Hematopoietic multipotent progenitor cell treated with erythropoietin and hydrocortisone succinate and interleukin-3 and kit ligand, for 6 days (in vitro differentiated cells): Measurements from ENCODE around the gene ADAP1.
"Not testable (repeated sequence)": the region's sequence is repeated elsewhere in the genome, so short reads cannot be mapped to it uniquely, and the experiment has no call there.

ENCODE experiments used
- DNase-seq: peaks from one replicate; pipeline ENCODE4 v3.0.0-alpha.2; 2015

Gene ADAP1

DNA sequence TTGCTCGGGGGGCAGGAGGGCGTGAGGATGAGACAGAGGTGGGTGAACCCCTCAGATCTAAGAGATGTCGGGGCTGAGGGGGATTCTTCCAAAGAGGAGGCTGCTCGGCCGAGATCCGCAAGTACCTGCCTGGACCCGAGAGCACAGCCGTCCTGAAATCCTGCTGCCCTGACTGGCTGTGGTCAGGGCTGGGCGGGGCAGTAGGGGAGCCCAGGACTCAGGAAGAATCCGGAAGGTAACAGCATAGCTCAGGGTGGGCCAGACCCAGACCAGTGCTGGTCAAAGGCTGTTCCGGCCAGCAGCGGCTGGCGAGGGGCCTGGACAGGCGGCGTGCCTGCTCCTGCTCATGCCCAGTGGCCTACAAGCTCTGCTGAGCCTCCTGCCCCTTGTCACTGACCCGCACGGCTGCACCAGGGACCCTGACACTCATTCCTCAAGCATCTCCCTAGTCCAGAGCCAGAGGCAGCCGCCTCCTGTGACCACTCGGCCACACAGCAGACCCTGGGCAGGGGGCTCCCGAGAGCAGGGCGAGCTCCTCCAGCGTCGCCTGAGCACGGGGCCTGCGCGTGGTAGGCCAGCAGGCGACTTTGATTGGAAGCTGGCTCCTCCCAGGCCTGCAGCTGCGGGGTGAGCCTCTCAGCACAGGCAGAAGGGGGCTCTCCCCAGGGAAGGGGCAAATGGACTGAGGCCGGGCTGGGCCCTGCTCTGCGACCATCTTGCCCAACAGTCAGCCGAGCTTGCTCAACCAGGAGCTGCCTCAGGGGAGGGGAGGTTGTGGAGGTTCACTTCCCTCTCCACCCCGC lies 3.1 kb upstream of the ADAP1 start:
- DNase-seq, result peak; percentile 45

DNA sequence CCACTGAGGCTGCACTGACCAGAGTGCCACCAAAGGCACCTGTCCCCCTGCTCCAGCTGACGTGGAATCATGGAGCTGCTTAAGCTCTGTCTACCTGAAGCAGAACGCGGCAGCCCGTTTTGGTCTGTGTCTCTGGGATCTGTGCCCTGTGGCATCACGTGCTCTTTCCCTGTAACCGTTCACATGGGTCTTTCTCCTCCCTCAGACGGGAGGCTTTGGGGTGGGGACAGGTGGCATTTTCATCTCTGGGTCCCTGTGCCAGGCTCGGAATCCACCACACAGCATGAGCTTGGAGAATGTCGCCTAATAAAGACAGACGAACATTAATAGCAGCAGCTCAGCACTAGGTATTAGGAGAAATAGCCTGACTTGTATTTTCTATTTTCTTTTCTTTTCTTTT lies 1.6 kb upstream of the ADAP1 start:
- no peak for DNase-seq

DNA sequence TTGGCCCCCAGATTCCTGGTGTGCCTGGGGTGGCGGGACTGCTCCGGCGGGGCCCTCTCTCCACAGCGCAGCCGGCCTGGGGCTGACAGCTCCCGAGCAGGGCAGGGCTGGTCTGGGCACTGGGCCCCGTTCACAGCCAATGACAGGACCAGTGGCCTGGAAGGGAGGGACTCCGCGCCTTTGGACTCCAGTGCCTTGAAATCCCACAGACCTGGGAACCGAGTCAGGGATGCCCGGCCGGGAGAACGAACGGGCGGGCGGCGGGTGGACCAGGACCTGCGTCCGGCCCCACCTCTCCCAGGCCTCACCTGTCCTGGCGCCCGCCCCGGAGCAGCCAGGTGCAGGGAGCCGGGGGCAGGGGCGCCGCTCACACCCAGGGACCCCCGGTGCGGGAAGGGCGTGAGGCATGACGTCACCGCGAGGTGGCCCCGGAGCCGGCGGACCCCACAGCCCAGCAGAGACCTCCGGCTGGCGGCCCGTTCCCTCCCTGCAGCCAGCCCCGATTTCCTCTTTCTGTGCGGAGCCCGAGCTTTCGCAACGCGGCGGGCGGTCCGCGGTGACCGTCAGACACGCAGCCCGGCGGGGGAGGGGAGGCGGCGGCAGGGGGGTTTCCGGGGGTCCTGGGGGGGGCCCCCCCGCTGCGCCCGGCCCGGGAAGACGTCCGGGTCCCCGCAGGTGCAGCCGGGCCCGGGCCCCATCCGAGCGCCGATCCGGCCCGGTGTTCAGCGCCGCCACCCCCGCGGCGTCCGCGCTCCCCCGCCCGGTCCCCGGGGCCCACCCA lies 743 bp downstream of the ADAP1 start:
- peak; percentile 62 for DNase-seq

DNA sequence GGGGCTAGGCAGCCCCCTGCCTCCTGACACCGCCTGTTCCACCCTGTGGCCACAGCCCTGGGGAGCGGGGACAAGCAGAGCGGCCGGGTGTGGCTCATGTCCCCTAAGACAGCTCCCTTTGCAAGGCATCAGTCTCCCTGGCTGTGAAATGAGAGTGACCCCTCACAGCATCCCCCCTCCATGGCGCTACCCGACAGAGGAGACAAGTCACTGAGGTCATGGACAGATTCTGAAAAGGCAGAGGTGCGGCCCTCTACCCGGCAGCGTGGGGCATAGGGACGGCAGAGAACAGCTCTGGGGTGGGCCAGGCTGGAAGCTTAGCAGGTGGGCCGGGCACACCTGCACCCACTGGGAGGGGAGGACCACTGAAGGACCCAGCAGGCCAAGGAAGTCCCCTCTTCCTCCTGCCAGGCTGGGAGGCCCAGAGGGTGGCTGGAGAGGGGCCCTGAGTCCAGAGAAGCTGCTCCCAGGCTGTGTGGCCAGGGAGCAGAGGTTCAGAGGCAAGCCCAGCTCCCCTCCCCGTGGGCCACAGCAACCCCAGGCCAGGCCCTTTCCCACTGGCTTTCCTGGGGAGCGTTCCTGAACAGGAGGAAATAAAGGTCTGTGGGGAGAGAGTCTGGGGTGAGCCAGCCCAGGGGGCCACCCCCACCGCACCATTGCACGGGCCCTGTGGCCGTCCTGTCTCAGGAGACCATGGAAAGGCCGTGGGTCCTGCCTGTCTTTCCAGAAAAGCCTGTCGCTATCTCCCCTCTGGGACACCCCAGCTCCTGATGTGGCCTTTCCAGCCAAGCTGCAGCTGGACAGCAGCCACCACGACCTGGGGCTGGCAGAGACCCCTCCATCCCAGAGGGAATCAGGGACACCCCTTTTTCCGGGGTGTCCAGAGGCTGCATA lies 1.7 kb downstream of the ADAP1 start:
- DNase-seq, result no peak

DNA sequence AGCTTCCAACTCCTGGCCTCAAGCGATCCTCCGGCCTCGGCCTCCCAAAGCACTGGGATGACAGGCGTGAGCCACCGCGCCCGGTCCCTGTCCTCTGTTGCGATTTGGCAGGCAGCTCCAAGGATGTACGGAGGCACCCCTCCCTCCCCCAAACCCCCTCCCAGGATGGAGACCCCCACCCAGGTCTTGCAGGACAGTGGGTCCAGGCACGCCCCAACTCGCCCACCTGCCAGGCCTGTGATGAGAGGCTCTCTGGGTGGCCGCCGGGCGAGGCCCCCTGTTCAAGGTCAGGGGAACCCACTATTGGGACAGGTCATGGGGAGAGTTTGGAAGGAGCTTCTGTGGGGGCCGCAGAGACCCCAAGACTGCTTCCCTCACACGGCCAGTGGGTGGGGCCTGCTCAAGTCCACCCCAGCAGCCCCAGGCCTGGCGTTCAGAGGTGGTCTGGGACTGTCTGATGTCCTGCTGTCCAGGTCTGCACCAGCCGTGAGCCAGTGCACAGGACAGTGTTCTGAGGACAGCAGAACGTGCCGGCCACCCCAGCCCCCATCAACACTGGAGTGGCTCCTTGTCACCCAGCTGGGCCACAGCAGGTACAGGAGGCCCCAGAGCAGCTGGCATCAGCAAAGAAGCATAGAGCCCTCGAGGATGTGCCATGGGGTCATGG lies 2.5 kb downstream of the ADAP1 start:
- no peak for DNase-seq

DNA sequence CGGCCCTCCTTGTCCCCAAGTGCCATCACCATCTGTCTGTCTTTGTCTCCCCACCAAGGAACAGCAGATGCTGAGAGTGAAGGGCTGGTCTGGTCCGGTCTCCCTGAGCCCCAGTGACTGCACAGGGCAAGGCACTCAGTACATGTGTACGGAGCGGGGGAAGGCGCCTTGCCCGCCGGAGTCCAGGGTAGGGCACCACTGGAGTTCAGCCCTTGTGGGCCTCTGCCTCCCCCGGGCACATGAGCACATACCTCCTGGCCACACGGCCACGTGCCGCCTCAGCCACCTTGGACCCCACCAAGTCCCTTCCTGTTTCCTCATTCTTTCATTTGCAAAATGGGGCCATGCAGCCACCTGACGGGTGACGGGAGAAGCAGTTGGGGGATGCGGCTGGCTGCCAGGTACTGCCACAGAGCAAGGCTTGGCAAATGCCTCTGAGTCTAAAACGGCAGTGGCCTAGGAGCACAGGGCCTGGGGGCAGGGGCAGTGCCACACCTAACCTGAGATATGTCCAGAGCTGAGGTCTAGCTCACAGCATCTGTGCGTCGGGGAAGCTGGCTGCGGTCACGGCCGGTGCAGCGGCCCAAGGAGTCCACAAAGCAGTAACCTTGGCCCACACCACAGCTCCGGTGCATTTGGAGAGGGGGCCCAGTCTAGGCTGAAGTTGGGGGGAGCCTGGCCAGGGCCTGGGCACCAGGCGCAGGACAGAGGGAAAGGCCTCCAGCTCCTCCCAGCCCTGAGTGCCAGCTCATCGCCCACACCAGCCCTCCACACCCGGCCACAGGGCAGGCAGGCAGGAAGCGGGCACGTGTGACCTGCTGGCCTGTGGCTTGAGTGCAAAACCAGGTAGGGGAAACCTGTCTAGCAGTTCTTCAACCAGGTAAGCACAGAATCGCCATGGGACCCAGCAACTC lies 5.2 kb downstream of the ADAP1 start:
- DNase-seq, result no peak

DNA sequence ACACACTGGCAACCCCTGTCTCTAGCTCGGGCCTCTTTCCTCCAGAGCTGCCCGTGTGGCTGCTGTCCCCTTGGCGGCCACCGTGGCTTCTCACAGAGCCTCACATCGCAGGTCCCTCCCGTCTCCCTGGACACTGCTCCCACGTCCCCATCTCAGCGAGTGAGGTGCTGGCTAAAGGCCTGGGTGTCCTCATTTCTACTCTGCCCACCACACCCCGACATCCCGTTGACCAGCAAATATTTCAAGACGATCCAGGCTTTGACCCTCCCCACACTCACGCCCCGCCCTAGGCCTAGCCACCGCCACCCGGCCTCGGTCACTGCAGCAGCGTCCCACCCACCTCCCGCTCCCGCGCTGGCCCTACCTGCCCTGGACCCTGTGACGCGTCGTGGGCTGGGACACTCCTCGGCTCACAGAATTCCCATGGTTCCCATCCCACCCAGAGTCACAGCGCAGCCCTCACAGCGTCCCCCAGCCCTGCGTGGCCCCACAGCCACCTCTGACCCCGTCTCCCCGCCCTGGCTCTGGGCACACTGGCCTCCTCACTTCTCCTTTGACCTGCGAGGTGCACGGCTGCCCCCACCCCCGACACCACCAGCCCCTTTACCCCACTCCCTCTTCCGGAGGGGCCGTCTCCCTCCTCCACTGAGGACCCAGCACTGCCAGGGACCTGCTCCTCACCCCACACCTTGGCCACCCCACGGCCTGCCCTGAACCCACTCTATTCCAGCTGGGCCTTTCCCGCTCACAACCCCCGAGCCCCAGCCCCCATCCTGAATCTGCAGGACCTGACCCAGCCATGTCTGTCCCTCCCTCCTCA lies 6.9 kb downstream of the ADAP1 start:
- no peak for DNase-seq

DNA sequence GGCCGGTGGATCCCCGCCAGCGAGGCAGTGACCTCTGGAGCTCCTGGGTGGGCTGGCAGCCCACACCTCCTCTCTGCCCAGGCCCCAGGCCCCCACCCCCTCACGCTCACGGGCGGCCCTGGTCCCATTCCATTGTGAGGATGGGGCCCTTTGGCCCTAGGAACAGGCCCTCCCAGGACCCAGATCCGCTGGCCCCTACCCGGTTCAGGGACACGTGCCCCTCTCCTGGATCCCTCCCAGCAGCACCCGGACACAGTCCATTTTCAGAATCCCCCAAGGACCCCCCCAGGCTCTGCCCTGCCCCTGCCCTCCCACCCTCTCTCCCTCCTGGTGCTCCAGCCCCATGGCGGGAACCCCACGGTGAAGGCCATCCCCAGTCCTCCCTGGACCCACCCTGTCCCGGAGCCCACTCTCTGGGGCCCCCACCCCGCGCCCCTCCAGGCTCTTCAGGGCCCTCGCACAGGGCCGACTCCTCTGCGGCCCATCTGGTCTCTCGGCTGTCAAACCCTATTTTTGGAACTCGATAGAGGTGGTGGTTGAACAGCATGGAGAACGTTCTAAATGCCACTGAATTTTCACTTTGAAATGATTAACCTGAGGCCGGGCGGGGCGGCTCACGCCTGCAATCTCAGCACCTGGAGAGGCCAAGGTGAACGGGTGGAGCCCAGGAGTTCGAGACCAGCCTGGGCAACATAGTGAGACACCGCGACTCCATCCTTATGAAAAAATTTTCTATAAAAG lies 8.1 kb downstream of the ADAP1 start:
- DNase-seq, result no peak

DNA sequence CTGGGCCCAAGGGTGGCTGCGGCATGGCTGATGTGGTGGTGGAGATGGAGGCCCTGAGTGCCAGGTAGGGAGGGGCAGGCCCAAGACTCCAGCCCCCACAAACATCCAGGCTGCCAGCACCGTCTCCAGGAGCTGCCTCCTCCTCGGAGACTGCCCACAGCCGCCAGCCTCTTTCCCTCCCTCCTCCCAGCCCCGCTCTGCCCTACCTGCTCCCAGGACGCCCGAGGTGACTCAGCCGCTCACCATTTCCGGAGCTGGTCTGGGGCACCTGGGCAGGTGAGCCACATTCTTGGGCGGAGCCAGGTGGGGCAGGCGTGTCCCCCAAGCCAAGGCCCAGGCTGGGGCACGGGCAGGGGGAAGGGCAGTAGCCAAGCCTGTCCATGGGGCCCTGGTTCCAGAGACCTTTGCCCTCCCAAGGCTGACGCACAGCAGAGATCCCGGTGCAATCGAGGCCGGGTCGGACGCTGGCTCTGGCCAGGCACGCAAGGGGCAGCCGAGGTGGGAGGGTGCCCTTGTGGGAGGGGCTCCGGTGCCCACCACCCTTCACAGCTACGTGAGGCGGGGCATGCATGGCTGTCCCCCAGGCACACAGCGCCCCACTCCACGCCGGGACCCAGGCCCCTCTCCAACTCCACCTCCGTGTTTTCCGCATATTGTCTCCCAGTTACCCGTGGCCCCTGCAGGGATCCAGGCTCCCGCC lies 8.8 kb downstream of the ADAP1 start:
- no peak for DNase-seq

DNA sequence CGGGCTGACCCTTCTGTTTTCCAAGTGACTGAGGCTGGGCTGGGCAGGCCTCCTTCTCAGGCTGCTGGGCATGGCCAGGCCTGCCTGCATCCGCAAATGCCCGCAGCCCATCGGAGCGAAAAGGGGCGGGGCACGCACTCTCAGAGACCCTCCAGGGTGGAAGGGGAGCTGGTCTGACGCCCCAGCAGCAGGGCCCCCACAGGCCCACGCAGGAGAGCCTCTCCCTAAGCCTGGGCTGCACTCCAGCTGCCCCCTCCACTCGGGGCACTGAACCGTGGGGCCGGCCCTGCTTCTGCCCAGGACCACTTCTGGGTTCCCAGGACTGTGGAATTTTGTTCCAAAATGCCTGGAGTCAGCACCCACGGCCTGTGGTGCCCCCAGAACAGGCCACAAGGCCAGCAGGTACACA lies 9.3 kb downstream of the ADAP1 start:
- DNase-seq, result no peak

DNA sequence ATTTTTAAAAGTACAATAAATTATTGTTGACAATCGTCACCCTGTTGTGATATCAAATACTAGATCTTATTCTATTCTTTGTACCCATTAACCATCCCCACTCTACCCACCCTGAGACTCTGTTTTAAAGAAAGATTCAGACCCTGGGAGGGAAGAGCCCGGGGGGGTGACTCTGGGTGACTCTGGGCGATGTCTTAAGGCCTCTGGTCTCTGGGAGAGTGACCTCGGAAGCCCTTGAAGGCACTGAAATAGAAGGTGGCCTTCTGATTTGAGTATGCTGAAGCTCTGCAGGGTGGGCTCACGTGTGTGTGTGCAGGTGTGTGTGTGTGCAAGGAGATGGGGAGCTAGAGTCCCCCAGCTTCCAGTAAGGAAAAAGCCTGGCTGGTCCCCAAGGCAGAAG lies 9.7 kb downstream of the ADAP1 start:
- no peak for DNase-seq

DNA sequence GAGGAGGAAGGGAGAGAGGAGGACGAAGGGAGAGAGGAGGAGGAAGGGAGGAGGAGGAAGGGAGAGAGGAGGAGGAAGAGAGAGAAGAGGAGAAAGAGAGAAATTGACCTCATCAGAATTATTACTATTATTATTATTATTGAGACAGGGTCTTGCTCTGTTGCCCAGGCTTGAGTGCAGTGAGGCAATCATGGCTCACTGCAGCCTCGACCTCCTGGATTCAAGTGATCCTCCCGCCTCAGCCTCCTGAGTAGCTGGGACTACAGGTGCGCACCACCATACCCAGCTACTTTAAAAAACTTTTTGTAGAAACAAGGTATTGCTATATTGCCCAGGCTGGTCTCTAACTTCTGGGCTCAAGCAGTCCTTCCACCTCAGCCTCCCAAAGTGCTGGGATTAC lies 10.7 kb downstream of the ADAP1 start:
- not testable (repeated sequence) for DNase-seq

DNA sequence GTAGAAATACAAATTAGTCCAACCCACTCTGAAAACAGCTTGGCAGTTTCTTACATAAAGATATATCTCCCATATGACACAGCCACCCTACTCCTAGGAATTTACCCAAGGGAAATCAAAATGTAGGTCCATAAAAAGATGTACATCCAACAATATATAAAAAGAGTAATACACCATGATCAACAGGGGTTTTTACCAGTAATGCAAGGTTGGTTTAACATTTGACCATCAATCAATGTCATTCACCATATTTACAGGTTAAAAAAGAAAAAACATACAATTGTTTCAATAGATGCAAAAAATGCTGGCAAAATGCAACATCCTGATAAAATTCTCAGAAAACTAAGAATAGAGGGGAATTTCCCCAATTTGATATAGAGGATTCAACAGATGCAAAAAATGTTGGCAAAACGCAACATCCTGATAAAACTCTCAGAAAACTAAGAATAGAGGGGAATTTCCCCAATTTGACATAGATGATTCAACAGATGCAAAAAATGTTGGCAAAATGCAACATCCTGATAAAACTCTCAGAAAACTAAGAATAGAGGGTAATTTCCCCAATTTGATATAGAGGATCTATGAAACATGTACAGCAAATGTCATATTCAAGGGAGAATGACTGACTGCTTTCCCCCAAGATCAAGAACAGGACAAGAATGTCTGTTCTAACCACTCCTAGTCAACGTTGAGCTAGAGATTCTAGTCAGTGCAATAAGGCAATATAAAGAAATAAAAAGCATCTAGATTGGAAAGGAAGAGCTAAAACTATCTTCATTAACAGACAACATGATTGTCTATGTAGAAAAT lies 13.7 kb downstream of the ADAP1 start:
- no peak for DNase-seq

DNA sequence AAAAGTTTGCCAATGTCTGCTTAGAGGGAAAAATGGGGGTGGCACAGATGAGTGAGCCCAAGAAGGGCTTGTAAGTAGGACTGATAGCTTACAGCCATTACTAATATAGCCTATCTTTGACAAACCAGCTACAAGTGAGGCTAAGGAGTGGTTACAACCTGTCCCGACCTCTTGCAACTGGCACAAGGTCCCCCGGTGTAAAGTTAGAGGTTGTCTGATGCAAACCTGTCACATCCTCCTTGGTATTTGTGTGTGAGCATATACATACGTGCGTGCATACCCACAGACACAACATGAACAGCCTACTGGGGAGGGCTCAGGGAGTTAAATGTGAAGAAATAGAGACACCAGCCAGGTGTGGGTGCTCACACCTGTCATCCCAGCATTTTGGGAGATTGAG lies 14.6 kb downstream of the ADAP1 start:
- DNase-seq, result no peak

DNA sequence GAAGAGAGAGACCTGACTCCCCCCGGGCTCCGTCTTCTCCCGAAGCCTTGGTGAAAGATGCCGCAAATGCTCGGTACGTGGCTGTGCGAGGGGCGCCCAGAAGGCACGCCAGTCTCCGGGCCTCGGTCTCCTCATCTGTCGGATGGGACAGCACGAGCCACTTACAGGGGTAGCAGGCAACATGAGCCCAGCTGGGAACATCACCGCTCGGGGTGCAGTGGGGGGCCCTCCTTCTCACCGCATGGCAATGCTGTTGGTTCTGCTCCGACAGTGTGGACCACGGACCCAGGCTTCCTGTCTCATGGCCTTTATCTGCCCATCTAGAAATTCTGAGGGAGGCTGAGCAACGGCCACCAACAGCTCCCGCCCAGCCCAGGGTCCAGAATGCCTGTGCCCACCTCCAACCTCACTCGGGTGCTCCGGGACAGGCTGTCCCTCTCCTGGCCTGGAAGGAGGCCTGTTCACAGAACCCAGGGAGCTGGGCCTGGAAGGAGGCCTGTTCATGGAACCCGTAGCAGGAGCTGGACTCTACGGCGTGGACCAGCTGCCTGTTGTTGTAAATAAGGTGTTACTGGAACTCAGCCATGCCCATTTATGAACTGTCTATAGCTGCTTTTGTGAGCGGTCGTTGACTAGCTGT lies 15.8 kb downstream of the ADAP1 start:
- no peak for DNase-seq

DNA sequence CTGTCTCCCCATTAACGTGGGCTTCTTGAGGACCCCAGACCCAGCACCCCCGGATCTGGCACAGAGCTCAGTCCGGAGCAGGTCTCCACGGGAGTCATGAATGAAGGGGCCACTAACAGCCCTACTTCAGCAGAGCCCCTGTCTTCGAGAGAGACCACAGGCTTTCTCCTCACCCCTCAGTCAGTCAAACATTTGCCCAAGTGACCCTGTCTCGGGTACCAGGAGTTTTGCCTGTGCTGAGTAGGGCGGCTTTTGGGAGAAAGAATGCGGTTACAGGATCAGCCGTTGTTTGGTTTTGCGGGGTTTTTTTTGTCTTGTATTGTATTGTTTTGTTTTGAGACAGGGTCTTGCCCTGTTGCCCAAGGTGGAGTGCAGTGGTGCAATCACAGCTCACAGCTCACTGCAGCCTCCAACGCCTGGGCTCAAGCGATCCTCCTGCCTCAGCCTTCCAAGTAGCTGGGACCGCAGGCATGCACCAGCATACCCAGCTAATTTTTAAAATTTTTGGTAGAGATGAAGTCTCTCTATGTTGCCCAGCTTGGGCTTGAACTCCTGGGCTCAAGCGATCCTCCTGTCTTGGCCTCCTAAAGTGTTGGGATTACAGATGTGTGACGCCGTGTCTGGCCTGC lies 16.5 kb downstream of the ADAP1 start:
- no peak for DNase-seq

DNA sequence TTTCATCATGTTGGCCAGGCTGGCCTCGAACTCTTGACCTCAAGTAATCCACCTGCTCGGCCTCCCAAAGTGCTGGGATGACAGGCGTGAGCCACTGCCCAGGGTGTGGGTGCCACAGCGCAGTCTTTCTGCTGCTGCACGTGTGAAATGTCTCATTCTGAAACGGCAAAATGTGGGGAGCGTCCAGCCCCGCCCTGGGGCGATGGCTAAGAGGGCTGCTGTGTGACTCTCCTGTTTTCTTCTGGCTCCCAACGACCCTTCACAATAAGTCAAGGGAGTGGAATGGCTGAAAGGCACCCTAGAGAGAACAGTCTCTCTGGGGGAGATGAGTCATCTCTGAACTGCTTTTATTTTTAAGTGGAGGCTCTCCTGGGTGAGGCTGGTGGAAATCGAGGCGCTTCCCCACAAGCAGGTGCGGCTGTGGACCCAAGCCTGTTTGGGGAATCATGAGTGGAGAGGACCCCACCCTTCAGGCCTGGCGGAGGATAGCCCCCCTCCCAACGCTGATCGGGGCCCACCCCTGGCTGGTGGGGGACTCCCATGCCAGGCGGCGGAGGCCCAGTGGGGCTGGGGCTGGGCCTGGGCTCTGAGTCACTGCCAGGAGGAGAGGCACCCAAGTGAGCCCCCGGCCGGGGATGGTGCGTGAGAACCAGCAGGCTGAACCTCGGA lies 18.0 kb downstream of the ADAP1 start:
- DNase-seq, result no peak
